ENCODE measurements around the gene GALNT10.

The GALNT10 gene

GRCh38 chr5:154179846-154180710 is 10.5 kb upstream of the GALNT10 start:
- DNase-seq, result peak; percentile 59 to 78

- no peak for DNase-seq
These were observed 9.4 kb upstream of the GALNT10 start for GRCh38 chr5:154181161-154181560.

- no peak for DNase-seq
These were observed 1.2 kb upstream of the GALNT10 start for GRCh38 chr5:154189256-154189818.

- DNase-seq, result peak; percentile 50 to 68
These were observed 526 bp upstream of the GALNT10 start for GRCh38 chr5:154189819-154190594.

GRCh38 chr5:154191467-154192261 is 1.1 kb downstream of the GALNT10 start:
- no peak for DNase-seq

- DNase-seq, result no peak
These were observed 2.8 kb downstream of the GALNT10 start for GRCh38 chr5:154193283-154193682.

- DNase-seq, result no peak
These were observed 3.2 kb downstream of the GALNT10 start for GRCh38 chr5:154193701-154194121.

GRCh38 chr5:154194345-154195329 is 4.1 kb downstream of the GALNT10 start:
- no peak for DNase-seq

- DNase-seq, result no peak
These were observed 5.7 kb downstream of the GALNT10 start for GRCh38 chr5:154196281-154196680.

- peak; percentile 23 to 60 for DNase-seq
These were observed 6.6 kb downstream of the GALNT10 start for GRCh38 chr5:154196955-154197652.

GRCh38 chr5:154197801-154198491 is 7.4 kb downstream of the GALNT10 start:
- DNase-seq, result no peak

- no peak for DNase-seq
These were observed 8.2 kb downstream of the GALNT10 start for GRCh38 chr5:154198611-154199230.

GRCh38 chr5:154199263-154199662 is 8.7 kb downstream of the GALNT10 start:
- no peak for DNase-seq

- peak; percentile 32 to 49 for DNase-seq
These were observed 9.2 kb downstream of the GALNT10 start for GRCh38 chr5:154199671-154200220.

- no peak for DNase-seq
These were observed 9.7 kb downstream of the GALNT10 start for GRCh38 chr5:154200221-154200620.

GRCh38 chr5:154201108-154201769 is 10.7 kb downstream of the GALNT10 start:
- DNase-seq, result no peak

- DNase-seq, result no peak
These were observed 12.1 kb downstream of the GALNT10 start for GRCh38 chr5:154202379-154203260.
